Endometrial microvascular endothelial cells (primary cell): ENCODE results near the gene RPAP3. TPM values are rescaled to one million over a fixed set of nuclear protein-coding genes. Genes with fewer than 3 reads are reported as not detected.
"Not testable (repeated sequence)": the region's sequence is repeated elsewhere in the genome, so short reads cannot be mapped to it uniquely, and the experiment has no call there.

Source experiments
- in situ Hi-C: cut with HindIII; loops from 2 replicates; pipeline ENCODE4 v1.10.0; 2017; ENCODE audit warnings: low sequenced_read_pairs, low pct_unique_long_range_greater_than_20kb; ENCODE audit errors: inconsistent ontology term
- total RNA-seq: library from RNA; depleted of rRNA; stranded (reverse); fragments of >200 nt; gene quantifications from one replicate; pipeline ENCODE4 v1.2.3, GENCODE V29; 2015; ENCODE audit errors: inconsistent ontology term

RPAP3 gene
- total RNA-seq, 1 donor from 2014 or later: 11.8 TPM

DNA sequence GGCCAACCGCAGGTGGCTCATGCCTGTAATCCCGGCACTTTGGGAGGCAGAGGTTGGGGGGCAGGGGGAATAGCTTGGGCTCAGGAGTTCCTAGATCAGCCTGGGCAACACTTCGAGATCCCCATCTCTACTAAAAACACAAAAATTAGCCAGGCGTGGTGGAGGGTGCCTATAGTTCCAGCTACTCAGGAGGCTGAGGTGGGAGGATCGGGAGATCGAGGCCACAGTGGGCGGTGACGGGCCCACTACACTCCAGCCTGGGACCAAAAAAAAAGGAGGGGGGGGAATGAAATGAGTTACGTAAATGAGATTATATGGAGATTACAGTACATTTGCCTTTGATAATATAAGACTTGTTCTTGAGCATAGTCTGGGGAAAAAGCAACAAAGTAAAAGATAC, 1.1 kb downstream of the RPAP3 start:
- in situ Hi-C loops: no loop called here

DNA sequence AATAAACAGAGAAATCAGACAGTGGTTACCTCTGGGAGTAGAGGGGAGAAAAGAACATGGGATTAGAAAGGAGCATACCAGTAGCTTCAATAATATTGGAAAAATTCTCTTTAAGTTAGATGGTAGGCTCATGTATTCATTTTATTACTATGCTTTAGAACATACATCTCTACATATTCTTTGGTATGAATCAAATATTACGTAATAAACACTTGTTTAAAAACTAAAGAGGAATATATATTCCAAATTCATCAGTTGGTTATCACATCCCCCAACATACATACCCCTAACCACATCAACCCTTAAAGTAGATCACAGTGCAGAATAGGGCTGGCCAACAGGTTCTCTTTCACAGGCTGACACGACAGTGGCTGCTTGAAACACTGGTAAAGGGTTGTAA, 5.6 kb downstream of the RPAP3 start:
- in situ Hi-C loops: no loop called here

DNA sequence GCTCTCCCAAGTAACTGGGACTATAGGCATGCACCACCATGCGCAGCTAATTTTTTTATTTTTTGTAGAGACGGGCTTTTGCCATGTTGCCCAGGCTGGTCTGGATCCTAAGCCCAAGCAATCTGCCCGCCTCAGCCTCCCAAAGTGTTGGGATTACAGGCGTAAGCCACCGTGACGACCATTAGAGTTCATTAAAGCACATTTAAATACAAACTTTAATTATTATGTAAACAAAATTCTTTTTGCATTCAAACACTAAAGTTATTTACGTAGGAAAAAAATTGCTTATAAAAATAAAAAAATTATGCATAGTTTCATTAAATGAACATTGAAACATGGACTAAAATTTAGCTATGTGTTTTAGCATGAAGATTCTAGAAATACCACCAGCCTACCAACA, 7.2 kb downstream of the RPAP3 start:
- in situ Hi-C loops: no loop called here

DNA sequence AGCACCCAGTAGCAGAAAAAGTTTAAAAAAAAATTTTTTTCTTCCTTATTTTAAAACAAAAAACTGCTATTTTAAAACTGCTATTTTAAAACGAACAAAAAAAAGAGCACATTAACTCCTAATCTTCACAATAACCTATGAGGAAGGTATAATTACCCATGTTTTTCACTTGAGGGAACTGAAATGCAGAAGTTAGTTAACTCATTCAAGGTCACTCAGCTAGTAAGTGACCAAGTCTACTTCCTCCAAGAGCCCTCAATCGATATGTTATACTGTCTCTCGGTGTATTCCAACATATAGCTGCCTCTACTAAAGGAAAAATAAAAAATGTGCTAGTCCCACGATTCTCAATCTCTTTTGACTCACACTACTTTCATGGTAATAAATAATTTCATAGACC, 7.8 kb downstream of the RPAP3 start:
- in situ Hi-C loops: no loop called here

DNA sequence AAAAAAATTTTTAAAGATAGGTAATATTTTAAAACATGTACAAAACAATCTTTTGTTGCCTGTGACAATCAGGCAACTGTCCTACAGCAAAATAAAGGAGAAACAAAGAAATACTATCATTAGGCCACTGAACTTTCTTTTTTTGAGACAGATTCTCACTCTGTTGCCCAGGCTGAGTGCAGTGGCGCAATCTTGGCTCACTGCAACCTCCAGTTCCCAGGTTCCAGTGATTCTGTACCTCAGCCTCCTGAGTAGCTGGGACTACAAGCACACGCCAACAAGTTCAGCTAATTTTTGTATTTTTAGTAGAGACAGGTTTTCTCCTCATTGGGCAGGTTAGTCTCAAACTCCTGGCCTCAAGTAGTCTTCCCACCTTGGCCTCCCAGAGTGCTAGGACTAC, 16.6 kb downstream of the RPAP3 start:
- in situ Hi-C loops: no loop called here

DNA sequence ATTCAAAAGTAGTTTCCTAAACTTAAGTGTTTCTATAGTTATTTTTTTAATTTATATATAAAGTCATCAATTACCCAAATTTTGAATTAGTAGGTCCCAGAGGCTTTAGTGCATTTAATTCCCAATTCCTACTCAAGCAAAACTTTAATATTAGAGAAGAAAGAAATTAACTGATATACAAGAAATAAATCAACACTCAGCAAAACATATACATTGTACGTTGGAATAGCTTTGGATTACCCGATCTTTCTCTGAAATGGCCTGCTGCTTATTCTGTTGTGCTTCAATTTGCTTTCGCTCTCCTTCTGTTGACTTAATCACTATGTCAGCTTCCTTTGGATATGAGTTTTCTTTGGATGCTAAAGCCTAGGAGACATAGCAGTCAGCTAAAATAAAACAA, 18.2 kb downstream of the RPAP3 start:
- in situ Hi-C loops: no loop called here

DNA sequence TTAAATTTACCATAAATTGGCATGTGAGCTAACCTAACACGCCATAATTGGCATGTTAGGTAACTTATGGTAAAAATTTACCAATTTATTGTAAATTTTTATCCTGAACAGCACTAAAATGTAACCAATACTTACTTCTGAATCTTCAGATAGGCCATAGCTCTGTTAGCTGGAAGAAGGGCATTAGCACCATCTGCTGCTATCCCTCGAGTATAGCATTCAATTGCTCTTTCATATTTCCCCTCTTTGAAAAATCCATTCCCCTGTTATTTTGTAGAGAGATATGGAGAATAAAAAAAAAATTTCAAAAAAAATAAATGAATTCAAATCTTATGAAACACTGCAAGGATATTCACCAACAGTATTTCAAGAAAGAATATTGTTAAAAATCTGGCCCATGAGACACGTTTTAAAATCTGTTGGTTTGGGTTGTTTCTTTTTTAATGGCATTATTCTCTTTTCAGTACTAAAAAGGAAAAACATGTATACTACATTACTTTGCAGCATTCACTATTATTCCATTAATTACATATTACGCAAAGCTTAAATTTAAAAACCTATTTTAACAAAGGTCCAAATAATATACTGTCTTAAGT, 19.1 kb downstream of the RPAP3 start:
- in situ Hi-C loops: no loop called here

DNA sequence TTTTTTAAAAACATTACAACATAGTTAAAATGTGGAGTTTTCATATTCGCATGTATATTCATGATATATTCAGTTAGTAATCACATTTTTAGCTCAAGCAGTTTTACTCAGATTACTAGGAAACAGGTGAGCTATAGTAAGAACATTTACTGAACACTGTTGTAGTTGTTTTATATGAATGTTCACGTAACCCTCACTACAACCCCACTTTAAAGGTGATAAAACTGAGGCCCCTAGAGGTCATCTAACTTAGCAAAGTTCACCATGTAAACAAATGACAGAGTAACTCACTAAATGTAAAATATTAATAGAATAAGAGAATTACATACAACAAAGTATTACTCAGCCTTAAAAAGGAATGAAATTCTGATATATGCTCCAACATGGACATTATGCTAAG, 26.0 kb downstream of the RPAP3 start:
- in situ Hi-C loops: no loop called here

DNA sequence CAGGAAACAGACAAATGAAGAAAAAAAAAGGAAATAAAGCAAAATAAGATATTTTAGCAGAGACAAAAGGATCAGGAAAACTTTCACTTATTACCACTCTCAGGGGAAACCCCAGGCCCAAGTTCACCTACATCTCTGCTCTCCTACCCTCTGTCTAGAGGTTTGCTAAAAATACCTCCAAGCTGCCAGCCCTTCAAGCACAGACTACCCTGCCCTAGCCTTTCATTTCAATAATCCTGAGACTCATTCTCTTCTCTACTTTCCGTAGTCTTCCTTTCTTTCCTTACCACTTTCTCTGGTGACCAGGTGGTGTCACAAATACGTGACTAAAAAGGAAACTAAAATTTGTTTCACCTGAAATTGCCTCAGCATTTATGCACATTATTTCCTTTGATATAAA, 33.8 kb downstream of the RPAP3 start:
- in situ Hi-C loops: no loop called here

DNA sequence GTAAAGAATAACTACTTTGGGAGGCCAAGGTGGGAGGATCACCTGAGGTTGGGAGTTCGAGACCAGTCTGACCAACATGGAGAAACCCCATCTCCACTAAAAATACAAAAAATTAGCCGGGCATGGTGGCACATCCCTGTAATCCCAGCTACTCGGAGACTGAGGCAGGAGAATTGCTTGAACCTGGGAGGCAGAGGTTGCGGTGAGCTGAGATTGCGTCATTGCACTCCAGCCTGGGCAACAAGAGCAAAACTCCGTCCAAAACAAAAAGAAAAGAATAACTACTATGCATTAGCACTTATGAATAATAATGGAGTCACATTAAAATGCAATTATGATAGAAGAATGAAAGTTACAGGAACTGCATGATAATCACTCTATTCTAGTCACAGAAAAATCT, 37.9 kb downstream of the RPAP3 start:
- in situ Hi-C loops: not testable (repeated sequence)

DNA sequence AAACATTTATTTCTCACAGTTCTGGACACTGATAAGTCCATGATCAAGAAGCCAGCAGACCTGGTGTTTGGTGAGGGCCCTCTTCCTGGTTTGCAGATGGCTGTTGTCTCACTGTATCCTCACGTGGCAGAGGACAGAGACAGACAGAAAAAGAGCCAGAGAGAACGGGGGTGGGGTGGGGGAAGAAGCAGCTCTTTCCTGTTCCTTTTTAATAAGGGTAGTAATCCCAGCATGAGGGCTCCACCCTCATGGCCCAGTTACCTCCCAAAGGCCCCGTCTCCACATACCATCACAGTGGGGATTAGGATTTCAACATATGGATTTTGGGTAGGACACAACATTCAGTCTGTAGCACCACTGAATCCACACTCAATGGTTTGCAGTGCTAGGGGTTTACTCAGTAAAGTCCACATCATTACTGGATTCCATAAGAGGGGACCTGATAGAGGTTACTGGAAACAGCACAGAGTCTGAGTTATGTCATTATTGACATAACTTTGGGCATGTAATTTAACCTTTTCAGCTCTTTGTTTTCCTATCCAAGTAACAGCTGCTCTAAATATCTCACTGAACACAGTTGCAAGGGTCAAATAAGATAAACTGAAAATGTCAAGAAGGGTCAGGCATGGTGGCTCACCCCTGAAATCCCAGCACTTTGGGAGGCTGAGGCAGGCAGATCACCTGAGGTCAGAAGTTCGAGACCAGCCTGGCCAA, 53.2 kb downstream of the RPAP3 start:
- in situ Hi-C loops: no loop called here

DNA sequence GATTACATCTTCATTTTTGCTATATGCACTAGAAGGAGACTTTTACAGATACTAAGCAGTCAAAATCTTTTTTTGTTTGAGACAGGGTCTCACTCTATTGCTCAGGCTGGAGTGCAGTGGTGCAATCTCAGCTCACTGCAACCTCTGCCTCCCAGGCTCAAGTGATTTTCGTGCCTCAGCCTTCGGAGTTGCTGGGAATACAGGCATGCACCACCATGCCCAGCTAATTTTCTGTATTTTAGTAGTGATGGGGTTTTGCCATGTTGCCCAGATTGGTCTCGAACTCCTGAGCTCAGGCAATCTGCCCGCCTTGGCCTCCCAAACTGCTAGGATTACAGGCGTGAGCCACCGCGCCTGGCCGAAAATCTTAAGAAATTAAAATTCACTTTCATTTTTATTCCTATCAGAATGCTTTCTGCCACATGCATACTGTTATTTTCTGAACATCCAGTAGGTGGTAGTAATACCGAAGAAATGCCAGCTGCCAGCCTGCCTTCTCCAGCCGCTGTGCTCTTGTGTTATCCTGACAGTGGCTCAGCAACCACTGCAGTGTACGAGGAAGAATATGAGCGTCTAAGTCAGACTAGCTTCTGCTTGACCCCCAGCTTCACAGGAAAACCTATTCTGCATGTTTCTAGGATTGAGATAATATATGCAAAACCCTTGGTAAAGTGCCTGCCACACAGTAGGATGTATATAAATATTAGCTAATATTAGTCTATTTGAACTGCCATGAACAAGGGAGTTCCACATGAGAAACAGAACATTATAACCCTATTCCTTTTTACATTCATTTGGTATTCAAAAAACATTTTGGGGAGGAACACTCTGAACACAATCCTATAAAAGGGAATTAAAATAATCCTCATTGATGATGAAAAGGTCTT, 54.2 kb downstream of the RPAP3 start:
- in situ Hi-C loops: no loop called here

DNA sequence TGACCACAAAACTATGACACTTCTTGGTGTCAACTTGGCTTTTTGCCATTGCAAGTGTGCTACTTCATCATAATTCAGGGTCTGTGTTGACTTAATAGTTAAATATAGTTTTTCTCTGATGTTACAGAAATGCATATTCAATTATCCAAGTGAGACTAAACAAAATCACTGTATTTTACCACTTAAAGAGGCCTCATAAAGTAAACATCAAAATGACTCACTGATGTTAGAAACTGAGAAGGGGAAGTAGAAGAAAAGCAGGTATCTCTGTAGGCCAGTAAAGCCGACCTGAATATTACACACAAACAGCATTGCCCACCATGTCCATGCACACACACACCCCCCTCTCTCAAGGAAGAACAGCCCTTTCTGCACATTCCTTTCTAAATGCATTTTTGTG, 55.4 kb downstream of the RPAP3 start:
- in situ Hi-C loops: no loop called here

DNA sequence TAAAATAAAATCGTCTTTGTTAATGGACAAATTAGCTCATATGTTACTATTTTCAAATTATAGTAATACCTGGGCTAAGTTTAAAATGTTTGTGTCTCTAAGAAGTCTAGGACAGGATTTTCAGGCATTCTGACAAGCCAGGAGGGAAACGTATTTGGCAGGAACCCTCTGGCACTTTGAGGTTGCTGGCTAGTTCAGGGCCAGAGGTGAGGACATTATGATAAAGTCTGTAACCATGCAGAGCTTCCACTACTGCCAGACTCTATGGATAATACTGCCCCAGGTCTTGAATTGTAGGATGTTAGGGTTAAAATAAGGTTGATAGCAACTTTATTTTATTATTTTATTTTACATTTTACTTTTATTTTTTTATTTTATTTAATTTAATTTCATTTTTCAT, 56.4 kb downstream of the RPAP3 start:
- in situ Hi-C loops: no loop called here

DNA sequence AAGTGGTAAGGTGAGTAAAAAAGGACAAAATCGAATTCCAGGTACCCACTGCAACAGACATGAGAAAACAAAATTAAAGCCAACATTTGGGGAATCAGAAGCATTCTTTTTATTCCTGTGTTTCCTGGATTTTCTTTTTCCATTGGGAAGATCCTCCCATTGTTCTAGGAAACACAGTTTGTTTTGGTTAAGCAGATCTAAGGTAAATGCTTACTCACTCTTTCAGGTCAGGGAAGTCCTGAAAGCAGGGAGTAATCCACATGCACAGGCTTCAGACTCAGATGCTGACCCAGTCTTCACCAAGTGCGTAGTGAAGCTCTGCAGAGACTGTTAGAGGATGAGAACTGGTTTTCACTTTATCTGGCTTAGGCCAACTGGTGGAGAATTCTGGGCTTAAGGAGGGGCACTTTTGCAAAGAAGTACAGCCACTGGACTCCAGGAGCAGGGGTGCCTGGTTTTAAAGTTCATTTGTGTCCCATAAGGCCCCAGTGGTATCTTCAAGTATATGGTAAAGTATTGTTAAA, 57.7 kb downstream of the RPAP3 start:
- in situ Hi-C loops: no loop called here

DNA sequence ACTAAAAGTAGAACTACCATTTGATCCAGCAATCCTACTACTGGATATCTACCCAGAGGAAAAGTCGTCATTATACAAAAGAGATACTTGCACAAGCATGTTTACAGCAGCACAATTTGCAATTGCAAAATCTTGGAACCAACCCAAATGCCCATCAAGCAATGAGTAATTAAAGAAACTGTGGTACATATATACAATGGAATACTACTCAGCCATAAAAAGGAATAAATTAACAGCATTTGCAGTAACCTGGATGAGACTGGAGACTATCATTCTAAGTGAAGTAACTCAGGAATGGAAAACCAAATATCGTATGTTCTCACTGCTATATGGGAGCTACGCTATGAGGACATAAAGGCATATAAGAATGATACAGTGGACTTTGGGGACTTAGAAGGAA, 63.5 kb downstream of the RPAP3 start:
- in situ Hi-C loops: not testable (repeated sequence)

DNA sequence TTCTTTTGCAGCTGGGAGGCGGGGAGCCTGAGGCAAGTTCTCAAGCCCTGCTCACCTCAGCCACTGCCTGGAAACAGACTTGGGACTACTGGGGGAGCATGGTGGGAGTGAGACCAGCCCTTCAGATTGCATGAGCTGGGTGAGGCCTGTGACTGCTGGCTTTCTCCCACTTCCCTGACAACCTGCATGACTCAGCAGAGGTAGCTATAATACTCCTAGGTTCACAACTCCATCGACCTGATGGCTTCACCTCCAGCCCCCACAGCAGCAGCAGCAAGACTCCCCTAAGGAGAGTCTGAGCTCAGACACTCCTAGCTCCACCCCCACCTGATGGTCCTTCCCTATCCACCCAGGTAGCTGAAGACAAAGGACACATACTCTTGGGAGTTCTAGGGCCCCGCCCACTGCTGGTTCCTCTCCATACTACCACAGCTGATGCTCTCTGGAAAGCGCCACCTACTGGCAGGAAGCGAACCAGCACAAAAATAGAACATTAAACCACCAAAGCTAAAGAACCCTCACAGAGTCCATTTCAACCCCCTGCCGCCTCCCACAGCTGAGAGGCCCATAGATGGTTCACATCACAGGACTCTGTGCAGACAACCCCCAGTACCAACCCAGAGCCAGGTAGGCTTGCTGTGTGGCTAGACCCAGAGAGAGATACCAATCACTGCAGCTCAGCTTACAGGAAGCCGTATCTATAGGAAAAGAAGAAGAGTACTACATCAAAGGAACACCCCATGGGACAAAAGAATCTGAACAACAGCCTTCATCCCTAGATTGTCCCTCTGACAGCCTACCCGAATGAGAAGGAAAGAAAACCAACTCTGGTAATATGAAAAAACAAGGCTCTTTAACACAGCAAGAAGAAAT, 68.7 kb downstream of the RPAP3 start:
- in situ Hi-C loops: no loop called here

DNA sequence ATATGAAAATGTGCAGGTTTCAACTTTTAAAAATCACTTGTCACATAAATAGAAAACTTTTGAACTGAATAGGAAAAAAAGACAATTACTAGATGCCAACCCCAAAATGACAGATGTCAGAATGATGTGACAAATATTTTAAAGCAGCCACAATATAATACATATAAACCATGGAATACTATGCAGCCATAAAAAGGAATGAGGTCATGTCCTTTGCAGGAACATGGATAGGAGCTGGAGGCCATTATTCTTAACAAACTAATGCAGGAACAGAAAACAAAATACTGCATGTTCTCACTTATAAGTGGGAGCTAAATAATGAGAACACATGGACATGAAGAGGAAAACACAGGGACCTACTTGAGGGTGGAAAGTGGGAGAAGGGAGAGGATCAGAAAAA, 70.1 kb downstream of the RPAP3 start:
- in situ Hi-C loops: not testable (repeated sequence)

DNA sequence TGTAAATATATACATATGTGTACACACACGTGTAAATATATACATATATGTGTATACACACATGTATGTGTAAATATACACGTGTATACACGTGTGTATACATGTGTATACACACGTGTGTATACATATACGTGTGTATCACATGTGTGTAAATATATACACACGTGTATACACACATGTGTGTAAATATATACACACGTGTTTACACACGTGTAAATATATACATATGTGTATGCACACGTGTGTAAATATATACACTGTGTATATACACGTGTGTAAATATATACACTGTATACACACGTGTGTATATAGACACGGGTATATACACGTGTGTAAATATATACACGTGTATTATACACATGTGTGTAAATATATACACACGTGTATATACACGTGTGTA, 71.7 kb downstream of the RPAP3 start:
- in situ Hi-C loops: no loop called here
